NK-92 (cell line): ENCODE measurements around the gene NECAB3.

Experiments
- DNase-seq: peaks from one replicate; lab custom pipeline; 2025; ENCODE audit not compliant: unreplicated experiment; lab: John Stamatoyannopoulos, UW

Gene NECAB3

GRCh38 chr20:33624399-33624798 is 49.8 kb downstream of the NECAB3 start:
- DNase-seq = no peak

- no peak for DNase-seq
These were observed 51.4 kb downstream of the NECAB3 start for GRCh38 chr20:33622705-33623365.

DNA sequence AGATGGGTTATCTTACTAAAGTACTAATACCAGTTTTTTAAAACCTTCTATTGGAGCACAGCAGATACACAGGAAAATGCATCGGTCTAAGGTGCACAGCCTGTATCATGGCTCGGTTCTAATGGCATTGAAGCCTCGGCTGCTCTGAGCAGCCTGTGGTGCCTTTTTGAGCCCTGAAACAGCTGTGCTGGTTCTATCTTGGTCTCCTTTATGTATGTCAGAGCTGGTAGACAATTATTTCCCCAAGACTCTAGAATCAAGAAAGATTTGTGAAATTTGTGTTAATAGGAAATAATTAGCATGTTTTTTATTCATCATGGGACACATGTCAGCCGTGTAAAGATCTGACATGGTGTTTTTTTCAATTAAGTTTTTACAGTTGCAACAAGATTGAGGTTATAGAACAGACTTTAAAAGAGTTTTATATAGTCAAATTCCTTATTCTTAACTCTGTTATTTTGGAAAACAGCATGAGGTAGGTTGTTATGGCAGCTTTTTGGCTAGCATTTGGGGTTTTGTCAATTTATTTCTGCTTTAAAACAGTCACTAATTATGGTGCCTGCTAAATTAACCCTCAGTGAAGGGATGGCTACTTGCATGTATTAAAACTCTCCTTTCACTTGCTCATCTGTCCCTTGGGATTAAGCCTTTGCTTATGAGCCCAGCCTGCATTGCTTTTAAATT is 52.4 kb downstream of the NECAB3 start:
- no peak for DNase-seq

GRCh38 chr20:33612001-33612400 is 62.2 kb downstream of the NECAB3 start:
- no peak for DNase-seq

DNA sequence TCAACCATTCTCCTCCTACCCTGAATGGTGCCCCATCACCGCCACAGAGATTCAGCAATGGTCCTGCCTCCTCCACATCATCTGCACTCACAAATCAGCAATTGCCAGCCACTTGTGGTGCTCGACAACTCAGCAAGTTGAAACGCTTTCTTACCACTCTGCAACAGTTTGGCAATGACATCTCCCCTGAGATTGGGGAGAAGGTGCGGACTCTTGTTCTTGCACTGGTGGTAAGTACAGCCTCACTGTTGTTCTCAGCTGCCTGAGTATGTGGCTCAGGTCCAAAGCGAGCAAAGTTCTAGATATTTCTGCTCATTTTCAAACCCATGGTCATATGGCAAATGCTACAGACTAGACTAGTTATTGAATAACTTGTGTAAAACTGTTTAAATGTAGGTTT is 63.1 kb downstream of the NECAB3 start:
- no peak for DNase-seq

DNA sequence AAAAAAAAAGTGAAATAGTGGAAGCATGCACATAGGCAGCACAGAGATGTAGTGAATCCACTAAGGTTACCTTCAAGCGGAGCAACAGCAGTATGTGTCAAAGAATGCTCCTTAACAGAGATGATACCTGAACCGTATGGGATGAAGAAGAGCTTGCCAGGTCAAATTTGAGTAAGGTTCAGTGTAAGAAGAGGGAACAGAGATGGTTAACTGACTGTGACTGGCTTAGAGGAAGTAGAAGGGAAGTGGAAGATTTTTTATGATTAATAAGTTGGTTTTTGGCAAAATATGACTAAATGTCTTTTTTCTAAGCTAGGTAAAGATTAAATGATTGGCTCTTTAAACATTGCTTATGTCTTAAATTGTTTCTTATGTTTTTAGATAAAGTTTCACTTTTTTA is 64.7 kb downstream of the NECAB3 start:
- no peak for DNase-seq
